HepG2 (cell line): ENCODE data around the gene TUBA4A. TPM values are rescaled to one million over a fixed set of nuclear protein-coding genes. Genes with fewer than 3 reads are reported as not detected.

Experiments used
- GFI1 ChIP-seq: sonication (generic); formaldehyde crosslinking; IDR thresholded peaks from 2 replicates; pipeline ENCODE4 v1.5.0; 2020; ENCODE audit warnings: missing genetic modification reagents, mild to moderate bottlenecking, borderline replicate concordance
- HMGXB3 ChIP-seq: sonication (generic); formaldehyde crosslinking; IDR thresholded peaks from 2 replicates; pipeline ENCODE4 v1.4.0; 2020; ENCODE audit warnings: missing genetic modification reagents, borderline replicate concordance
- HOXA5 ChIP-seq: sonication (generic); formaldehyde crosslinking; IDR thresholded peaks from 2 replicates; pipeline ENCODE4 v1.4.0; 2020; ENCODE audit warnings: missing genetic modification reagents
- IRF2 ChIP-seq: IDR thresholded peaks from 2 replicates; pipeline ENCODE4 v1.6.1; 2018; ENCODE audit warnings: missing genetic modification reagents, missing compliant biosample characterization
- NFKB2 ChIP-seq: sonication (generic); formaldehyde crosslinking; IDR thresholded peaks from 2 replicates; pipeline ENCODE4 v1.4.0; 2020; ENCODE audit warnings: missing genetic modification reagents, borderline replicate concordance
- PAF1 ChIP-seq: IDR thresholded peaks from 2 replicates; pipeline ENCODE4 v1.6.1; 2016; ENCODE audit warnings: missing genetic modification reagents, missing compliant biosample characterization
- RBM39 ChIP-seq: fragments of 200-400 bp; formaldehyde crosslinking; IDR thresholded peaks from one replicate; pipeline ENCODE4 v1.6.1; 2018; ENCODE audit warnings: antibody characterized with exemption, mild to moderate bottlenecking, low read depth, low read length; ENCODE audit not compliant: poor library complexity, severe bottlenecking
- U2AF2 ChIP-seq: fragments of 200-400 bp; formaldehyde crosslinking; IDR thresholded peaks from 2 replicates; pipeline ENCODE4 v1.6.1; 2017; ENCODE audit warnings: low read depth, mild to moderate bottlenecking, low read length
- ZC3H4 ChIP-seq: sonication (generic); formaldehyde crosslinking; IDR thresholded peaks from 2 replicates; pipeline ENCODE4 v1.4.0; 2020; ENCODE audit warnings: missing genetic modification reagents, borderline replicate concordance
- ZNF501 ChIP-seq: sonication (generic); formaldehyde crosslinking; IDR thresholded peaks from 2 replicates; pipeline ENCODE4 v1.5.1; 2020; ENCODE audit warnings: mild to moderate bottlenecking, moderate library complexity, missing genetic modification reagents
- ZNF709 ChIP-seq: sonication (generic); formaldehyde crosslinking; IDR thresholded peaks from 2 replicates; pipeline ENCODE4 v1.5.0; 2020; ENCODE audit warnings: mild to moderate bottlenecking, missing genetic modification reagents
- ZNF792 ChIP-seq: IDR thresholded peaks from 2 replicates; pipeline ENCODE4 v1.6.1; 2016
- polyA plus RNA-seq, 8 experiments: library from polyadenylated mRNA; depleted of rRNA in 3 of 8; stranded (reverse) in 7 of 8; unstranded in 1 of 8; fragments of >200 nt; fragmentation: Illumina TruSeq in 4 of 8; extraction: Trizol in 4 of 8; gene quantifications; 2 replicates each; pipeline versions ENCODE4 v1.2.1 to v1.2.3, GENCODE V29; 2011 to 2016; ENCODE audit warnings: low read depth in 4 of 8, missing spikeins in 1 of 8, mixed read lengths in 1 of 8; ENCODE audit not compliant: insufficient read depth in 1 of 8
- total RNA-seq, 5 experiments: library from RNA; depleted of rRNA; stranded (reverse); fragments of >200 nt; fragmentation: Illumina TruSeq; extraction: Trizol; gene quantifications; 2 replicates each; pipeline ENCODE4 v1.2.3, GENCODE V29; 2016; ENCODE audit warnings: low read depth in 1 of 5
- TF ChIP-seq, protein P1 (sequence below): sonication (generic); formaldehyde crosslinking; IDR thresholded peaks from 2 replicates; pipeline ENCODE4 v1.5.0; 2020; ENCODE audit warnings: mild to moderate bottlenecking, missing genetic modification reagents, borderline replicate concordance
- TF ChIP-seq, protein P2 (sequence below): IDR thresholded peaks from 2 replicates; pipeline ENCODE4 v1.6.1; 2016

Gene TUBA4A
- total and polyA plus RNA-seq, 2 of the 13 experiments (the other 11 are each of a cell fraction or from before 2014, with no cell fraction given) = 1.3 to 12.7 TPM

DNA sequence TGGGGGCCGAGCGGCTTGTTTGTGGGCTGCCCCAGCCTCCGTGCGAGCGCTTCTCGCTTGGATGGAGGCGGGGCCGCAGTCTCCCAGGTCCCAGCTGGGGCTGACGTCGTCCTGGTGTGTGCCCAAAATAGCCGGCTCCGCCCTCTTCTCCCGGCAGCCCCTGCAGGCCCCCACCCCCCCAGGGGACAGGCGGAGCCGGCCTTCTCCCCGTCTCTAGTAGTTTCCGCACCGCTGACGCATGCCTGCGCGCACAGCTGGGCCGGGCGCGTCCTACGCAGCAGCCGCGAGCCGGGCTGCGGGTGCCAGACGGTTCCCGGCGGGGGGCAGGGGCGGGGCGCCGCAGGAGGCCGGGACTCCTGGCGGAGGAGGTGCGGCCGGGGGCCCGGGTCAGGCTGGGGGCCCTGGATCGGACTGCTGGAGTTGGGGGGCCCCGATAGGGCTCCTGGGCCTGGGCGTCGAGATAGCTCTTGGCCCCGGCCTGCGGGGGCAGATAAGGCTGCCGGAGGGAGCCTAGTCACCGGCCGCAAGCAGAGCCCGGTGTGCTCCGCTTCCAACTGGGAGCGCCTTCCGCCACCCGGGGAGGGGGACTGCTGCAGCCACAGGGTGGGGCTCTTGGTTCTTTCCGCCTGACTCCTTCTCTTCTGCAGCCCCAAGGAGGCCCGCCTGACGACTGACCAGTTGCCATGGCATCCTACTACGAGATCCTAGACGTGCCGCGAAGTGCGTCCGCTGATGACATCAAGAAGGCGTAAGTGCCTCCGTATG is 25.6 kb upstream of the TUBA4A start, which contains the start of gene DNAJB2 (continued):
- TF ChIP-seq, protein P1, sequence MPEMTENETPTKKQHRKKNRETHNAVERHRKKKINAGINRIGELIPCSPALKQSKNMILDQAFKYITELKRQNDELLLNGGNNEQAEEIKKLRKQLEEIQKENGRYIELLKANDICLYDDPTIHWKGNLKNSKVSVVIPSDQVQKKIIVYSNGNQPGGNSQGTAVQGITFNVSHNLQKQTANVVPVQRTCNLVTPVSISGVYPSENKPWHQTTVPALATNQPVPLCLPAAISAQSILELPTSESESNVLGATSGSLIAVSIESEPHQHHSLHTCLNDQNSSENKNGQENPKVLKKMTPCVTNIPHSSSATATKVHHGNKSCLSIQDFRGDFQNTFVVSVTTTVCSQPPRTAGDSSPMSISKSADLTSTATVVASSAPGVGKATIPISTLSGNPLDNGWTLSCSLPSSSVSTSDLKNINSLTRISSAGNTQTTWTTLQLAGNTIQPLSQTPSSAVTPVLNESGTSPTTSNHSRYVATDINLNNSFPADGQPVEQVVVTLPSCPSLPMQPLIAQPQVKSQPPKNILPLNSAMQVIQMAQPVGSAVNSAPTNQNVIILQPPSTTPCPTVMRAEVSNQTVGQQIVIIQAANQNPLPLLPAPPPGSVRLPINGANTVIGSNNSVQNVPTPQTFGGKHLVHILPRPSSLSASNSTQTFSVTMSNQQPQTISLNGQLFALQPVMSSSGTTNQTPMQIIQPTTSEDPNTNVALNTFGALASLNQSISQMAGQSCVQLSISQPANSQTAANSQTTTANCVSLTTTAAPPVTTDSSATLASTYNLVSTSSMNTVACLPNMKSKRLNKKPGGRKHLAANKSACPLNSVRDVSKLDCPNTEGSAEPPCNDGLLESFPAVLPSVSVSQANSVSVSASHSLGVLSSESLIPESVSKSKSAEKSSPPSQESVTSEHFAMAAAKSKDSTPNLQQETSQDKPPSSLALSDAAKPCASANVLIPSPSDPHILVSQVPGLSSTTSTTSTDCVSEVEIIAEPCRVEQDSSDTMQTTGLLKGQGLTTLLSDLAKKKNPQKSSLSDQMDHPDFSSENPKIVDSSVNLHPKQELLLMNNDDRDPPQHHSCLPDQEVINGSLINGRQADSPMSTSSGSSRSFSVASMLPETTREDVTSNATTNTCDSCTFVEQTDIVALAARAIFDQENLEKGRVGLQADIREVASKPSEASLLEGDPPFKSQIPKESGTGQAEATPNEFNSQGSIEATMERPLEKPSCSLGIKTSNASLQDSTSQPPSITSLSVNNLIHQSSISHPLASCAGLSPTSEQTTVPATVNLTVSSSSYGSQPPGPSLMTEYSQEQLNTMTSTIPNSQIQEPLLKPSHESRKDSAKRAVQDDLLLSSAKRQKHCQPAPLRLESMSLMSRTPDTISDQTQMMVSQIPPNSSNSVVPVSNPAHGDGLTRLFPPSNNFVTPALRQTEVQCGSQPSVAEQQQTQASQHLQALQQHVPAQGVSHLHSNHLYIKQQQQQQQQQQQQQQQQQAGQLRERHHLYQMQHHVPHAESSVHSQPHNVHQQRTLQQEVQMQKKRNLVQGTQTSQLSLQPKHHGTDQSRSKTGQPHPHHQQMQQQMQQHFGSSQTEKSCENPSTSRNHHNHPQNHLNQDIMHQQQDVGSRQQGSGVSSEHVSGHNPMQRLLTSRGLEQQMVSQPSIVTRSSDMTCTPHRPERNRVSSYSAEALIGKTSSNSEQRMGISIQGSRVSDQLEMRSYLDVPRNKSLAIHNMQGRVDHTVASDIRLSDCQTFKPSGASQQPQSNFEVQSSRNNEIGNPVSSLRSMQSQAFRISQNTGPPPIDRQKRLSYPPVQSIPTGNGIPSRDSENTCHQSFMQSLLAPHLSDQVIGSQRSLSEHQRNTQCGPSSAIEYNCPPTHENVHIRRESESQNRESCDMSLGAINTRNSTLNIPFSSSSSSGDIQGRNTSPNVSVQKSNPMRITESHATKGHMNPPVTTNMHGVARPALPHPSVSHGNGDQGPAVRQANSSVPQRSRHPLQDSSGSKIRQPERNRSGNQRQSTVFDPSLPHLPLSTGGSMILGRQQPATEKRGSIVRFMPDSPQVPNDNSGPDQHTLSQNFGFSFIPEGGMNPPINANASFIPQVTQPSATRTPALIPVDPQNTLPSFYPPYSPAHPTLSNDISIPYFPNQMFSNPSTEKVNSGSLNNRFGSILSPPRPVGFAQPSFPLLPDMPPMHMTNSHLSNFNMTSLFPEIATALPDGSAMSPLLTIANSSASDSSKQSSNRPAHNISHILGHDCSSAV (CRISPR knock-in tag) = no peak; the same call in 1 of the 2 replicates
- peak; percentile 82 for TF ChIP-seq RBM39
- TF ChIP-seq NFKB2 = peak; percentile 95
- peak; percentile 80 for TF ChIP-seq ZNF792 (CRISPR knock-in tag)
- peak; percentile 53; the same call in 1 of the 2 replicates for TF ChIP-seq GFI1
- peak; percentile 80; the same call in 1 of the 2 replicates for TF ChIP-seq ZNF709 (CRISPR knock-in tag)
- TF ChIP-seq PAF1 = no peak
- TF ChIP-seq IRF2 (CRISPR knock-in tag) = peak; percentile 67; the same call in 1 of the 2 replicates
- TF ChIP-seq, protein P2, sequence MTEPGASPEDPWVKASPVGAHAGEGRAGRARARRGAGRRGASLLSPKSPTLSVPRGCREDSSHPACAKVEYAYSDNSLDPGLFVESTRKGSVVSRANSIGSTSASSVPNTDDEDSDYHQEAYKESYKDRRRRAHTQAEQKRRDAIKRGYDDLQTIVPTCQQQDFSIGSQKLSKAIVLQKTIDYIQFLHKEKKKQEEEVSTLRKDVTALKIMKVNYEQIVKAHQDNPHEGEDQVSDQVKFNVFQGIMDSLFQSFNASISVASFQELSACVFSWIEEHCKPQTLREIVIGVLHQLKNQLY (CRISPR knock-in tag) = peak; percentile 76; the same call in 1 of the 2 replicates
- peak; percentile 86 for TF ChIP-seq HOXA5 (CRISPR knock-in tag)
- no peak for TF ChIP-seq ZC3H4 (CRISPR knock-in tag)
- peak; percentile 60; the same call in 1 of the 2 replicates for TF ChIP-seq HMGXB3
- TF ChIP-seq ZNF501 (CRISPR knock-in tag) = peak; percentile 56; the same call in 1 of the 2 replicates
- TF ChIP-seq U2AF2 = no peak
